Activated B cell treated with CpG ODN at 0.5 μM for 24 hours (primary cell): Measurements from ENCODE around the gene GMIP. TPM values are rescaled to one million over a fixed set of nuclear protein-coding genes. Genes with fewer than 3 reads are reported as not detected.
"Not testable (repeated sequence)": the region's sequence is repeated elsewhere in the genome, so short reads cannot be mapped to it uniquely, and the experiment has no call there.

Experiments
- ATAC-seq: fragments of 200-7000 bp; cut with Tn5 transposase; one replicate; pipeline ENCODE4 v1.10.0; 2021; ENCODE audit warnings: low read depth, mild to moderate bottlenecking, moderate library complexity
- CTCF ChIA-PET: fragments of 350-600 bp; sonication (Branson Sonifier 250); formaldehyde crosslinking; loops from one replicate; lab custom pipeline; 2021; ENCODE audit warnings: antibody characterized with exemption; lab: Charles Lee
- POLR2A ChIA-PET: fragments of 350-600 bp; sonication (Branson Sonifier 250); formaldehyde crosslinking; loops from one replicate; lab custom pipeline; 2021; ENCODE audit warnings: antibody characterized with exemption; lab: Charles Lee
- DNase-seq: peaks from one replicate; pipeline ENCODE4 v3.0.0; 2022
- H3K27ac Mint-ChIP-seq: one replicate; pipeline ENCODE4 v1.8.0; 2020; ENCODE audit warnings: mixed read lengths
- H3K27me3 Mint-ChIP-seq: one replicate; pipeline ENCODE4 v1.8.0; 2021; ENCODE audit warnings: mixed read lengths
- H3K36me3 Mint-ChIP-seq: one replicate; pipeline ENCODE4 v1.8.0; 2021; ENCODE audit warnings: low read depth, mixed read lengths
- H3K4me1 Mint-ChIP-seq: one replicate; pipeline ENCODE4 v1.8.0; 2021; ENCODE audit warnings: mixed read lengths
- H3K4me3 Mint-ChIP-seq: one replicate; pipeline ENCODE4 v1.8.0; 2020; ENCODE audit warnings: mild to moderate bottlenecking, mixed read lengths
- H3K9me3 Mint-ChIP-seq: one replicate; pipeline ENCODE4 v1.8.0; 2020; ENCODE audit warnings: mixed read lengths
- intact Hi-C: fragments of 100-400 bp; cut with micrococcal nuclease; formaldehyde crosslinking; loops from one replicate; pipeline ENCODE4 v1.15.1; 2024
- total RNA-seq: library from RNA; stranded (reverse); gene quantifications from 2 replicates; pipeline ENCODE4 v1.2.3, GENCODE V29; 2022
- TF ChIP-seq, protein P1 (sequence below): fragments of 200-600 bp; IDR thresholded peaks from one replicate; pipeline ENCODE4 v1.8.0; 2022; ENCODE audit warnings: antibody characterized with exemption, mild to moderate bottlenecking

The GMIP gene
- total RNA-seq, 1 donor from 2014 or later = 129 TPM

DNA sequence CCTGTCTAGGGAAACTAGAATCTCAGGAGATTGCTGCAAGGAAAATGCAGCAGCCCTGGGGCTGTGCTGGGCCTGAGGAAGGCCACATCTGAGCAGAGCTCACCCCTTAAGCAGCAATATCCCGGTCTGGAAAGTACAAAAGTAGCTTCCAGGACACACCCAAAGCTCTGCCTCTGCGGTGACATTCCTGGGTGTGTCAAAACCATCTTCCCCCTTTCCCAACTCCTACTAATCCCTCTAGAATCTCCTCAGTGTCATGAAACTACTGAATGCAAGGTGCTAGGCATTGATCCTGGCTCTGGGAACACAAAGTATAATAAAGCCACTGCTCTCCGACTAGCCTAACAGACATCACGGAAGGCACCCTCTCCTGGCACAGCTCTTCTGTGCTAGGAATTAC lies 30.0 kb downstream of the GMIP start:
- peaks cover 9% of the 10 kb centered on the region for H3K36me3 Mint-ChIP-seq
- no peaks in the 10 kb centered on the region for H3K9me3 Mint-ChIP-seq
- CTCF ChIA-PET = no interaction called here
- no peak overlapping the region for H3K27ac Mint-ChIP-seq
- no peak overlapping the region for H3K4me3 Mint-ChIP-seq
- TF ChIP-seq, protein P1, sequence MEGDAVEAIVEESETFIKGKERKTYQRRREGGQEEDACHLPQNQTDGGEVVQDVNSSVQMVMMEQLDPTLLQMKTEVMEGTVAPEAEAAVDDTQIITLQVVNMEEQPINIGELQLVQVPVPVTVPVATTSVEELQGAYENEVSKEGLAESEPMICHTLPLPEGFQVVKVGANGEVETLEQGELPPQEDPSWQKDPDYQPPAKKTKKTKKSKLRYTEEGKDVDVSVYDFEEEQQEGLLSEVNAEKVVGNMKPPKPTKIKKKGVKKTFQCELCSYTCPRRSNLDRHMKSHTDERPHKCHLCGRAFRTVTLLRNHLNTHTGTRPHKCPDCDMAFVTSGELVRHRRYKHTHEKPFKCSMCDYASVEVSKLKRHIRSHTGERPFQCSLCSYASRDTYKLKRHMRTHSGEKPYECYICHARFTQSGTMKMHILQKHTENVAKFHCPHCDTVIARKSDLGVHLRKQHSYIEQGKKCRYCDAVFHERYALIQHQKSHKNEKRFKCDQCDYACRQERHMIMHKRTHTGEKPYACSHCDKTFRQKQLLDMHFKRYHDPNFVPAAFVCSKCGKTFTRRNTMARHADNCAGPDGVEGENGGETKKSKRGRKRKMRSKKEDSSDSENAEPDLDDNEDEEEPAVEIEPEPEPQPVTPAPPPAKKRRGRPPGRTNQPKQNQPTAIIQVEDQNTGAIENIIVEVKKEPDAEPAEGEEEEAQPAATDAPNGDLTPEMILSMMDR = no peak
- DNase-seq = no peak
- intact Hi-C loops = loop anchor here (10.0 kb wide), 1 partner anchor 229 kb away; no protein-coding TSS in a partner anchor
- POLR2A ChIA-PET = no interaction called here
- no peak for ATAC-seq
- no peaks in the 10 kb centered on the region for H3K27me3 Mint-ChIP-seq
- peaks cover 30% of the 10 kb centered on the region for H3K4me1 Mint-ChIP-seq

DNA sequence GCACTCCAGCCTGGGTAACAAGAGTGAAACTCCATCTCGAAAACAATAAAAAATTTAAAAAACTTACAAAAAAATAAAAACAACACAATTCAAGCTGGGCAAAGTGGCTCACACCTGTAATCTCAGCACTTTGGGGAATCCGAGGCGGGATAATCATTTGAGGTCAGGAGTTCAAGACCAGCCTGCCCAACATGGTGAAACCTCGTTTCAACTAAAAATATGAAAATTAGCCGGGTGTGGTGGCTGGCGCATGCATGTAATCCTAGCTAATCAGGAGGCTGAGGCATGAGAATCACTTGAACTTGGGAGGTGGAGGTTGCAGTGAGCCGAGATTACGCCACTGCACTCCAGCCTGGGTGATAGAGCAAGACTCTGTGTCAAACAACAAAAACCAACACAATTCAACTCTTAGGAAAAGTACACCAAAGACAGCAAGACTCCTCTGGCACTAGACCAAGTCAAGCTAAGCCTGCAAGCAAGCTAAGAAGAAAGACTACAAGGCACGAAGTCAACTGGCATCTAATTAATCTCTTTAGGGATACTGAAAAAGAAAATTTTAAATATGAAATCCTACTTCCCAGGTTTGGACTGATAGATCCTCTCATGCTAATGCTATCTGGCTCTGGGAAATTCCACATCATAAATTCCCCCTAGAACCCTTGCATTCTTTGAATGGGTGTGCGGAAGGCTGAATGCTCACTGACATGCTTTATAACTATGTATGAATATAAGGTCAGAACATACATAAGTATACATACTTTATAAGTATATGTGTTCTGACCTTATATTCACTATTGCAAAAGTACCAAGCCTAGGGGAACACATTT lies 32.9 kb downstream of the GMIP start:
- intact Hi-C loops = loop anchor here (10.0 kb wide), 1 partner anchor 226 kb away; no protein-coding TSS in a partner anchor
- TF ChIP-seq, protein P1 = no peak
- Mint-ChIP-seq H3K4me3 (no peak overlapping the region), H3K27ac (no peak overlapping the region), H3K9me3 (no peaks in the 10 kb centered on the region), H3K27me3 (no peaks in the 10 kb centered on the region), H3K4me1 (peaks cover 21% of the 10 kb centered on the region), H3K36me3 (peaks cover 17% of the 10 kb centered on the region)
- no peak for ATAC-seq
- ChIA-PET POLR2A (interaction anchor here (0.6 to 0.8 kb wide), 3 partner anchors 9 to 58 kb away, joined by 3 to 8 read pairs (median 3); no protein-coding TSS in a partner anchor), CTCF (no interaction called here)
- no peak for DNase-seq

GRCh38 chr19:19606686-19607085 lies 36.8 kb downstream of the GMIP start:
- peaks cover 26% of the 10 kb centered on the region for H3K4me1 Mint-ChIP-seq
- intact Hi-C loops = loop anchor here (1.0 kb wide), 1 partner anchor 12 kb away; the partner anchor contains the start of gene PBX4
- ATAC-seq, H3K27me3 Mint-ChIP-seq, CTCF ChIA-PET, H3K4me3 Mint-ChIP-seq, H3K9me3 Mint-ChIP-seq, H3K27ac Mint-ChIP-seq, DNase-seq: not testable (repeated sequence)
- H3K36me3 Mint-ChIP-seq = peaks cover 18% of the 10 kb centered on the region
- POLR2A ChIA-PET = interaction anchor here (0.9 kb wide), 1 partner anchor 22 kb away, joined by 3 read pairs; the partner anchor contains the start of gene LPAR2

- H3K4me1 Mint-ChIP-seq = peaks cover 33% of the 10 kb centered on the region
- peaks cover 18% of the 10 kb centered on the region for H3K36me3 Mint-ChIP-seq
- H3K27me3 Mint-ChIP-seq = no peaks in the 10 kb centered on the region
- H3K27ac Mint-ChIP-seq = peak overlapping the region; percentile 62
- CTCF ChIA-PET = interaction anchor here (1.0 kb wide), 1 partner anchor 52 kb away, joined by 3 read pairs; no protein-coding TSS in a partner anchor
- peak; percentile 53 for ATAC-seq
- H3K4me3 Mint-ChIP-seq = no peak overlapping the region
- intact Hi-C loops = loop anchor here (1.0 kb wide), 1 partner anchor 12 kb away; the partner anchor contains the start of gene PBX4
- DNase-seq = no peak
- TF ChIP-seq, protein P1 = no peak
- no peaks in the 10 kb centered on the region for H3K9me3 Mint-ChIP-seq
- POLR2A ChIA-PET = interaction anchor here (0.6 to 1.8 kb wide), 4 partner anchors 22 to 164 kb away, joined by 3 to 5 read pairs (median 4); partner anchors contain the start of genes LPAR2 and NDUFA13
Measured at GRCh38 chr19:19606021-19606420, 37.4 kb downstream of the GMIP start.

DNA sequence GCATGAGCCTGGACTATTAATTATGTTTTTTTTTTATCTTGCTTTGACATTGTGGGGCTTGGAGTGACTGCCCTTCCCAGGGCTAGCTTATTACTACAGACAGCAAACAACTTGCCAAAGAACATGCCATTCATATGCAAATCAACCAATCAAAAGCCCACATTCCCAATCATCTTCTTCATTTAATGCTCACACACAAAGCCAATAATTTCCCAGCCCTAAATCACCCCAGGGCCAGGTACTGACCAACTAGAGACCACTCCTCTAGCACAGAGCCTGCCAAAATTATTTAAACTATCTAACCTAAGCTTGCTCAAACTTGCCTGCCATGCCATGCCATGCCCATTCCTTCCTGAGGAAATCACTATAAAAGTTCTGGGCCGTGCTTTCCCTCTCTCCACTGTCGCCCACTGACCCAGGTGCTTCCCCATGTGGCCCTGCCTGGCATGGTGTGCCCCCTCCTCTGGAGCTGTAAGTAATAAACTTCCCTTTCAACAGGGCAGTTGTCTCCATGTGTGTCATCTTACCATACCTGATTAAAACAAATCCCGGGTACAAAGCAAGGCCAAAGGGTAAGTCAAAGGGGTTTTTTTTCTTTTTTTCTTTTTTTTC lies 40.6 kb downstream of the GMIP start:
- DNase-seq = no peak
- Mint-ChIP-seq H3K4me3 (no peak overlapping the region), H3K4me1 (peaks cover 52% of the 10 kb centered on the region), H3K36me3 (peaks cover 13% of the 10 kb centered on the region), H3K27me3 (no peaks in the 10 kb centered on the region), H3K9me3 (no peaks in the 10 kb centered on the region), H3K27ac (peak overlapping the region; percentile 46)
- TF ChIP-seq, protein P1 = no peak
- CTCF ChIA-PET = no interaction called here
- POLR2A ChIA-PET = interaction anchor here (0.7 to 1.1 kb wide), 2 partner anchors 18 to 26 kb away, joined by 3 to 4 read pairs; no protein-coding TSS in a partner anchor
- no peak for ATAC-seq
- intact Hi-C loops = no loop called here
